Measurements from ENCODE around the gene GAN.

- TF ChIP-seq, protein P1, sequence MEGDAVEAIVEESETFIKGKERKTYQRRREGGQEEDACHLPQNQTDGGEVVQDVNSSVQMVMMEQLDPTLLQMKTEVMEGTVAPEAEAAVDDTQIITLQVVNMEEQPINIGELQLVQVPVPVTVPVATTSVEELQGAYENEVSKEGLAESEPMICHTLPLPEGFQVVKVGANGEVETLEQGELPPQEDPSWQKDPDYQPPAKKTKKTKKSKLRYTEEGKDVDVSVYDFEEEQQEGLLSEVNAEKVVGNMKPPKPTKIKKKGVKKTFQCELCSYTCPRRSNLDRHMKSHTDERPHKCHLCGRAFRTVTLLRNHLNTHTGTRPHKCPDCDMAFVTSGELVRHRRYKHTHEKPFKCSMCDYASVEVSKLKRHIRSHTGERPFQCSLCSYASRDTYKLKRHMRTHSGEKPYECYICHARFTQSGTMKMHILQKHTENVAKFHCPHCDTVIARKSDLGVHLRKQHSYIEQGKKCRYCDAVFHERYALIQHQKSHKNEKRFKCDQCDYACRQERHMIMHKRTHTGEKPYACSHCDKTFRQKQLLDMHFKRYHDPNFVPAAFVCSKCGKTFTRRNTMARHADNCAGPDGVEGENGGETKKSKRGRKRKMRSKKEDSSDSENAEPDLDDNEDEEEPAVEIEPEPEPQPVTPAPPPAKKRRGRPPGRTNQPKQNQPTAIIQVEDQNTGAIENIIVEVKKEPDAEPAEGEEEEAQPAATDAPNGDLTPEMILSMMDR (IDR thresholded peaks at IDR 0.05; ENCODE audit: low read depth, low read length, poor library complexity, severe bottlenecking) = no peak
- TF ChIP-seq EZH2phosphoT487 (IDR thresholded peaks at IDR 0.05; ENCODE audit: borderline replicate concordance, low read length) = no peak
These were observed 120.3 kb downstream of the GAN start for GRCh38 chr16:81435103-81435502.
